WI38 (cell line): ENCODE measurements around the gene PLCB2.

ENCODE experiments used
- H3K4me3 ChIP-seq: 2 replicates; pipeline ENCODE4 v1.5.1; 2011; ENCODE audit warnings: low read depth, mild to moderate bottlenecking, control low read depth, low read length
- CTCF ChIP-seq: IDR thresholded peaks from 2 replicates; pipeline ENCODE4 v1.5.1; 2012; ENCODE audit warnings: low read depth, mild to moderate bottlenecking, control low read depth, low read length

PLCB2 gene

GRCh38 chr15:40334941-40335795 is 27.4 kb upstream of the PLCB2 start:
- no peak for TF ChIP-seq CTCF
- H3K4me3 ChIP-seq = no peak overlapping the region

DNA sequence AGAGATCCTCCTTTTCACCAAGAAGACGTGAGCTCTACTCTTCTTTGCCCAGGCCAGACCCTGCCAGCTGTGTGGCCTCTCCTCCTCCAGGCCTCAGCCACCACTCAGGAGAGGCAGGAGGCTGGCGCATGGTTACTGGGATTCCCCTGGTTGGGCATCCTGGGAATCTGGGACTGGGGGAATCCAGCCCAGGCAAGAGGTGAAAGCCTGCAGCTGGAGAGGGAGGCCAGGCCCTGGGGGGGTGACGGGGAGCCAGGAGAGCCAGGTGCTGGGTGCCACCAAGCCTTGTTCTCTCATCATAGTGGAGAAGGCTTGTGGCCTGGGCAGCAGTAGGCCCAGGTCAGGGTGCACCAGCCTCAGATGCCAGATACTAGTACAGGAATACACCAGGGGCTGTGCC is 26.8 kb upstream of the PLCB2 start:
- H3K4me3 ChIP-seq = no peak overlapping the region
- TF ChIP-seq CTCF = no peak

DNA sequence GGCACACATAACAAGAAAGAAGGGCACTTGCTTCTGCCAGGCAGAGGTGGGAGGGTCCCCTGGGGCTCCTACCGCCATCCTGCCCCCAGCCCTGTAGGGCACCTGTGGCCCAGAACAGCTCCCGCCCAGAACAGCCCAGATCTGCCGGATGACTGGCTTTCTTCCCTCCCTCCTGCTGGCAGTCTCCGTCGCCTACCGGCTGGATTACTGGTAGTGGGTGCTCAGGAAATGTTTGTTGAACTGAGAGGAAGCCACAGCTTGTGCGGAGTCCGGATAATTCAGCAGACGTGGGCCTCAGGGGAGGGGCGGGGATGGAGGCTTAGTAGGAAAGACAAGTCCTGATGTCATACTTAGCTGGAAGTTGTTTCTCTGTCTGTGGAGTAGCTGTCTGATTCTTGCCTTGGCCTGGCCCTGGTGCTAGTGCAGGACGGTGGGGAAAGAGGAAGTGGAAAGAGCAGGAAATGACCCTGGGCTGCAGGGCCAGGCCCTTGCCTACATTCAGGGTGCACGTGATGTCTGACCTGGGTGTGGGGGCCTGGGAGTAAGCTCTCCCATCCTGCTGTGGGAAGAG is 26.3 kb upstream of the PLCB2 start:
- no peak overlapping the region for H3K4me3 ChIP-seq
- TF ChIP-seq CTCF = no peak

DNA sequence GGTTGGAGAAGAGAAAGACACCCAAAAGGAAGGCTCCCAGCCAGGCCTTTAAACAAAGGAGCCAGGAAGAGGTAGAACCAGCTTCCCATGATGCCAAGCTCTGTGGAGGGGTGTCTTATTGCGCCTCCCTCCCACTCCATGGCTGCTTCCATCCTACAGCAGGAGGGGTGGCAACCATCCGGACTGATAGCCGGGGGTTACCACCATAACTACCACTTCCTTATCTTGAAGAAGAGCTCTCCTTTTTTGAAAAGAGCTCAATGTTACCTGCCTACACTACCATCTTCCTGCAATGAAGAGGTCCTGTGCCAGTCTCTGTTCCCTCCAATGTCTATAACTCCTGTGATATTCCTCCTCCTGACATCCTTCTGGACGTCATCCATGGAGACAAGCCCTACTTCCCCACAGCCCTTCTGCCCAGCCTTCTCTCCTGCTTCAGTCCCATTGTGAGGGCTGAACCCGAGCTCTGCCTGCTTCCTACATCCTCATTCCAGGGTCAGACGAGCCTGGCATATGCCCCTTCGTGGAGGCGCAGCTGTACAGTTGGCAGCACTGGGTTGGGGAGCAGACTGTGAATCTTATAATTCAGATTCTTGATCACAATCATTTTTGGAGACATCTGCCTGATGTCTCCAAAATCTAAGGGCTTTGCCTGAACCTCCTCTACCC is 24.5 kb upstream of the PLCB2 start:
- no peak for TF ChIP-seq CTCF

GRCh38 chr15:40331637-40332036 is 23.9 kb upstream of the PLCB2 start:
- TF ChIP-seq CTCF = no peak
- no peak overlapping the region for H3K4me3 ChIP-seq

More for the DNA sequence above, 24.5 kb upstream of the PLCB2 start:
- H3K4me3 ChIP-seq = no peak overlapping the region

DNA sequence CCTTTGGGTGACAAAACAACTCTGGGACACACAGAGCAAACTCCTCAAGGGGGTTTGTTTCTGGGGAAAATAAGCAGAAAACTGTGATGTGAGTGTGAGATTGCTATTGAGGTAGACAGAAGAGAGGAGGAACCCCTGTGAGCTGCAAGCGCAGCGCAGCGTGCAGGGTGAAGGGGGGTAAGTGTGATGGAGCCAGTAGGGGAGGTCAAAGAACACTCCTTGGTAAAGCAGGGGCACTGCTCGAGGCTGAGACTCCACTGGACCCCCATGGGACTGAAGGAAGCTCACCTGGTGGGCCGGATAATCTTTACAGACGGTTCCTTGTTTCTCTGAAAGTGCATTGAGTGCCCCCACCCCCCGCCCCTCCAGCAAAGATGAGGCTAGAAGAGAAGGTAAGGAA is 23.3 kb upstream of the PLCB2 start:
- no peak for TF ChIP-seq CTCF

DNA sequence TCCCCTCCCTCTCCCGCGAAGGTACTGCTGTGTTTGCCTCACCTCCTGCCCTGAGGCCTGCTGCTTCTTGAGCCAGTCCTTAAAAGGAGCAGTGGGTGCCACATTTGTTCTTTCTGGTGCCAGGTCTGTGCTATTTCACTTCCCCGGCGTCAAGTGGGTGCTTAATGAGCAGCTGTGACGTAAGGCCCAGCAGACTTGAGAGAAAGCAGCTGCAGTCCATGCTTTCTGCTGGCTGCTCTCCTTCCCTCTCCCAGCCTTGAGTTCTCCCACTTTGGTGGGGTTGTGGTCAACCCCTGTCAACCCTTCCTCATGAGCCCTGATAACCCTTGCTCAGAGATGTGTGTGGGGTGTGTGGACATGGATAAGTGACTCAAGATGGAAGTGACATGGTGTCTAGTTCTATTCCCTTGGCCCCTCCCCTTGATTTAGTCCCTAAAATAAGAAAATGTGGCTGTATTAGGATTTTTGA is 22.7 kb upstream of the PLCB2 start:
- no peak overlapping the region for H3K4me3 ChIP-seq
- TF ChIP-seq CTCF = no peak

More for the DNA sequence above, 23.3 kb upstream of the PLCB2 start:
- no peak overlapping the region for H3K4me3 ChIP-seq
